GM21717 (cell line): ENCODE measurements around the gene CDC25A.

Experiments
- ATAC-seq: cut with Tn5 transposase; IDR thresholded peaks from one replicate; pipeline ENCODE4 v1.9.1; 2021; ENCODE audit warnings: mild to moderate bottlenecking, moderate library complexity; ENCODE audit not compliant: unreplicated experiment

The CDC25A gene

GRCh38 chr3:48199117-48199516 lies 10.9 kb upstream of the CDC25A start:
- no peak for ATAC-seq

DNA sequence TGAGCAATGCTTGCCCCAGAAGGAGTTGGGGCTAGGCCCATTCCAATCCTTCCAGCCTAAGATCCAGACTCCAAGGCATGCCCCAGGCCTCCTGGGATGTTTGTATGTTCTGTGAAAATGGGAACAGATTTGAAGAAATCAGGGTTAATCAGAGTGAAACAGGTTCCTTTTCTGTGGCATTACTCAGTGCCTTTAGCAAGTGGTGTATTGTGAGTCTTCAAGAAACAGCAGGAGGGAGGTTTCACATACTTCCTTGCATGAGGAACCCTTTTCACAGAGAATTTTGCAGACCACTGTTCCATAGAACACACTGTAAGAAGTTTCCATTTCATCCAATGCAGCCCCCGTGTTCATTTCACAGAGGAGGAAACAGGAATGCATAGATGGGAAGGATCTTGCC lies 8.4 kb upstream of the CDC25A start:
- no peak for ATAC-seq

DNA sequence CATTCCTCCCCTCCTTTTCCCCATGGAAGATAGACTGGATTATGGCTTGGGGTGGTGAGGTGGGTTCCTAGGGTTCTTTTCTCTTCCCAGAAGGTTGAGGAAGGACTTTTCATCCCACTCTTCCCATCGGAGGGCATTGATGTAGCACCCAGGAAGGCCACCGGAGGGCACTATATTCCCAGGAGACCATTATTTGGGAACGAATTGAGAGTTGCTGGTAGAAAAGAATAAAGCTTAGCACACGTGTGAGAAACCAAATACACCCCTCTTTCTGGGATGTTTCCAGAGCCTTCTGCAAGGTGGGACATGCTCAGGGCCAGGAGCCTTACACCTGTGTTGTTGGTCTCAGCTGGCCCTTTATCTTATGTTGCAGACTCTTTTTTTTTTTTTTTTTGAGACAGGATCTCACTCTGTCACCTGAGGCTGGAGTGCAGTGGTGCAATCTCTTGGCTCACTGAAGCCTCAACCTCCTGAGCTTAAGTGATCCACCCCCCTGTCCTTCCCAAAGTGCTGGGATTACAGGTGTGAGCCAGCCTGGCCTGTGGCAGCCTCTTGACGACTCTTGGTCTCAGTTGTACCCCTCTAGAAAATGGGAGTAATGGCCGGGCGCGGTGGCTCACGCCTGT lies 6.3 kb upstream of the CDC25A start:
- ATAC-seq, result no peak

- ATAC-seq, result no peak
These were observed 2.7 kb upstream of the CDC25A start for GRCh38 chr3:48190911-48191310.

DNA sequence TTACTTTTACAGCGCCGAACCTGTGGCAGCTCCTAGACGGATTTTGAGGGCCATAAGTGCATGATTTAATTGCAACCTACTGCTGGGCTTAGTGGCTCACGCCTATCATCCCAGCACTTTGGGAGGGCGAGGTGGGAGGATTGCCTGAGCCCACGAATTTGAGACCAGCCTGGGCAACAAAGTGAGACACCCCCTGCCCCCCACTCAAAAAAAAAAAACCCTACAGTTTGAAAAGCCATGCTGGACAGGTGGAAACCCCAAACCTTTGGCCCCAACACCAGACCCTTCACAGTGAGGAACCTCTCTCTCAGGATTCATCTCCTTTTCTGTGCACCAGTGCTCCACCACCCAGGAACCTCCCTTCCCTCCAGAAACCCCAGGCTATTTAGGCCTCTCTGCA lies 1.1 kb upstream of the CDC25A start:
- no peak for ATAC-seq

DNA sequence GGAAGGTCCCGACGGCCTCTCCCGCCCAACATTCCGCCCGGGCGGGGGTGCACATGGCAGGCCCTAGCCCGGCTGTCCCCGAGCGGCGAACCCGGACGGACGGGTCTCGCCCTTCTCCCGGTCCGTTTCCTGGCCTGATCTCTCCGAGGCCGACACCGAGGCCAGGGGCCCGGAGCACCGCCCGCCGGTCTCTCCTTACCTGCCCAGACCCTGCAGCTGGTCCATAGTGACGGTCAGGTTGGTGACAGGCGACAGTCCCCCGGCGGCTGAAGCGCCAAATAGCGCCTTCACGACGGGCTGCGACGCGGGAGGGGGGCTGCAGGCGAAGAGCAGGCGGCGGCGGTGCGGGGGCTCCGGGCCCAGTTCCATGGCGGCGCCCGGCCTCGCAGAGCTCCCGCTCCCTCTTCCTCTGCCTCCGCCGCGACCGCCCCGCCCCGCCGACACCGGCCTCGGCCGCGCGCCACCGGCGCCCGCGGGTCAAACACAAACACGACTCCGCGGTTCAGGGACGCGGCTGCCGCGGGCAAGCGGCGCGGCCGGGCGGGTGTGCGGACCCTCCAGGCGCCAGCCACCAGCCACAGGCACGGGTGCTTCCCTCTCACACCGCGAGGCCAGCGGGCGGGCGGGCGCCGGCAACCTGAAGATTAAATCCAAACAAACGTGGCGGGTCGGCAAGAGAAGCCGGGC lies 495 bp downstream of the CDC25A start:
- peak; percentile 30 for ATAC-seq

- no peak for ATAC-seq
These were observed 977 bp downstream of the CDC25A start for GRCh38 chr3:48187301-48187578.

DNA sequence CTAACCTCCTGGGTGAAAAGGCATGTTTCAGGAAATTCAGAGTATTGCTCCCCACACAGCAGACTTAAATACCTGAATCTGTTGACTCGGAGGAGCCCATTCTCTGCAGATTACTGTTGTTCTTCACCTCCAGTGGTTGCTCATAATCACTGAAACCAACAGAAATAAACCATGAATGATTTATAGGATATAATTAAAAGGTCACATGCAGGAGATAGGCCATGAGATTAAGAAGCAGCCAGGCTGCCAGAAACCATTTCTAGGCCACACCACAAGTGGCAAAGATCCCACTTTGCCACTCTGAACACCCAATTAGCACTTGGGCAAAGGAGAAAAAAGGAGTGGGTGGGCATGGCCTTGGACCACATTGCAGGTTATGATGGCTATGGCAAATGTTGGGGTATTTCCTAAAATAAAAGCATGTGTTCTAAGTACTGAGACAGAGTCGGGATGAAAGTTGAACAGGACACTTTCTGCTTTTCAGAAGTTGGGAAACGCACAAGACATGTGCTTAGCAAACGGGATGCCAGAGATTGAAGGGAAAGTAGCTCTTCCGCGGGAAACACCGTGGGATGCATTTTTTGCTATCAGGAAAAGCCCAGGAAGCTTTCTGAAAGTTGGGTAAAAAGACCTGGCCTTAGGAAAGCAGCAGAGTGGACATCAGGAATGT lies 1.5 kb downstream of the CDC25A start:
- no peak for ATAC-seq

GRCh38 chr3:48185129-48185528 lies 3.1 kb downstream of the CDC25A start:
- ATAC-seq, result no peak

DNA sequence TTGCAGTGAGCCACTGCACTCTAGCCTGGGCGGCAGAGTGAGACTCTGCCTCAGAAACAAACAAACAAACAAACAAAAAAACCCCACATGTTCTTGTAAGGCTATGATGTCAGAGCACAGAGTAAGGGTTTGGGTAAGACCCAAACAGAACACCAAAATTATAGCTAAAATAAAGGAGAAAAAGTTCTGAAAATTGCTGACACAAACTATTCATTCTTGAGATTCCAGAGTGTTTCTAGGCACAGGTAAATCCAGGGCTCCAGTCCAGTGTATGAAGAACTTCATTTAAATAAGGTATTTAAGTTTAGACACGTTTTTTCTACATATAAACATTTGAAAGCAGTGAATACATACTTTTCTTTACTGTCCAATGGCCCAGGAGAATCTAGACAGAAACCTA lies 3.9 kb downstream of the CDC25A start:
- ATAC-seq, result no peak

DNA sequence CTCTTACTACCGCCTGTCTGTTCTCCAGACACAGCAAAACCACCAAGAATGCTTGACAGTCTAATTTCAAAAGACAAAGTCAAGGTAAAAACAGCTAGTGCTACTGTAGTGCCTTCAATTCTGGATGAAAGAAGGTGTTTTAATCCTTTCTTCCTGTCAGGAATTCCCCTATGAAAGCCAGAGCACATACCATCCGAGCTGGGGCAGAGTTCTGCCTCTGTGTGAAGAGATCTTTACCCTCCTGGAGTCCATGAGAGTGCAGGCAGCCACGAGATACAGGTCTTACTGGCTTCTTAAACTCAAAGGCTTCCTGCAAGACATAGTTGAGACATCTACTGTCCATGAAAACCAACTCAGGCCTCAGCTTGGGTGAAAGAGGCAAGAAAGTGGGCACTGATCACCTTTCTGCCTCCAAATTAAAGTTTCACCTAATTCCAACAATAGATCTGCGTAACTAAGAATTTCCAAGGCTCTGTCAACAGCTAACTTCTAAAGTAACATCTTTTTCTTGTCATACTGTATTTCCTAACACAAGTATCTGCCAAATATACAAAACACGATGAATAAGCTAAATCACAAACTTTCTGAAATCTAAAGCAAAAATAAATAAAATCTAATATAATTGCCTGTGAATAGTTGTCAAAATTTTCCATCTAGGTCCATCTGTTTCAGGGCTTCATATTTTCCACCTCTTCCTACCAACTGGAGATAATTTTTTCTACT lies 7.5 kb downstream of the CDC25A start:
- ATAC-seq, result no peak

DNA sequence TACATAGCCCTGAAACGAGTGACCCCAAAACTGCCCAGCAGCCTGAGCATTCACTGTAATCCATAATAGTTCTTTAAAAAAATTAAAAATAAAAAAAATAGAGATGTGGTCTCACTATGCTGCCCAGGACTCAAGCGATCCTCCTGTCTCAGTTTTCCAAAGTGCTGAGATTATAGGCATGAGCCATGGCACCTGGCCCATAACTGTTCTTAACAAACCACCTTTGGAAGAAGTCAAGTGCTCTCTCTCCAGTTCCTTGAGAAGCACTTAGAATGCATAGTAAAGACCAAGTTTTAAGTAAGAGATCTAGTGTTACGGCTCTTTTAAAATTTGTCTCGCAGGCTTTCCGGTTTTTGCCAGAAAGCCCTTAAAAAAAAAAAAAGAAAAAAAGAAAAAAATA lies 8.2 kb downstream of the CDC25A start:
- ATAC-seq, result no peak

- no peak for ATAC-seq
These were observed 10.1 kb downstream of the CDC25A start for GRCh38 chr3:48178072-48178471.

- ATAC-seq, result no peak
These were observed 30.3 kb downstream of the CDC25A start for GRCh38 chr3:48157950-48158376.

- no peak for ATAC-seq
These were observed 30.9 kb downstream of the CDC25A start for GRCh38 chr3:48157202-48157840.

GRCh38 chr3:48156163-48156562 lies 32.1 kb downstream of the CDC25A start:
- no peak for ATAC-seq

- no peak for ATAC-seq
These were observed 33.1 kb downstream of the CDC25A start for GRCh38 chr3:48155122-48155521.

DNA sequence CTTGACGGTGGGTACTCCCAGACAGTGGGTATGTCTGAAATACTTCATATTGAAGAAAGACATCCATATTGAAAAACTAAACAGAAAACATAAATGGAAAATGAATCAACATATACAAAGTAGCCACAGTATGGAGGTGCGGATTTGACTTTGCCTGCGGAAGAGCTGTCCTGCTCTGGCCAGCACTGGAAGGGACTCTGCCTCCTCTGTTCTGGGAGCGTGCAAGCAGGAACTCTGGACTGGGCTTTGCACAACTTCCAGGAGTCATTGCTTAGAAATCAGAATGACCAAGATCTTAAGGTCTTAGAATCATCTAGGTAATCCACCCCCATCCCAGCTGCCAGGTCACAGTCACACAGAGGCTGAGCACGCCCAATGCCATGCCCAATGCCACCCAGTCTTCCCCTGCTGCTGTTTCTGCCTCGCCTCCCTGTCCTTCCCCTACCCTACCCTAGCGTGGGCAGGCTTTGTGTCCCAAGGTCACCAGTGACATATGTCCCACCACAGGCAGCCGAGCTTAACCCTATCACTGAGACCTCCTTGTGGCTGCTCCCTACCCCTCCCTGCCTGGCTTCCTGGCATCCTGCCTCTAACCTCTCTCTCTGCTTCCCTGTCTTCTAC lies 36.3 kb downstream of the CDC25A start:
- no peak for ATAC-seq

DNA sequence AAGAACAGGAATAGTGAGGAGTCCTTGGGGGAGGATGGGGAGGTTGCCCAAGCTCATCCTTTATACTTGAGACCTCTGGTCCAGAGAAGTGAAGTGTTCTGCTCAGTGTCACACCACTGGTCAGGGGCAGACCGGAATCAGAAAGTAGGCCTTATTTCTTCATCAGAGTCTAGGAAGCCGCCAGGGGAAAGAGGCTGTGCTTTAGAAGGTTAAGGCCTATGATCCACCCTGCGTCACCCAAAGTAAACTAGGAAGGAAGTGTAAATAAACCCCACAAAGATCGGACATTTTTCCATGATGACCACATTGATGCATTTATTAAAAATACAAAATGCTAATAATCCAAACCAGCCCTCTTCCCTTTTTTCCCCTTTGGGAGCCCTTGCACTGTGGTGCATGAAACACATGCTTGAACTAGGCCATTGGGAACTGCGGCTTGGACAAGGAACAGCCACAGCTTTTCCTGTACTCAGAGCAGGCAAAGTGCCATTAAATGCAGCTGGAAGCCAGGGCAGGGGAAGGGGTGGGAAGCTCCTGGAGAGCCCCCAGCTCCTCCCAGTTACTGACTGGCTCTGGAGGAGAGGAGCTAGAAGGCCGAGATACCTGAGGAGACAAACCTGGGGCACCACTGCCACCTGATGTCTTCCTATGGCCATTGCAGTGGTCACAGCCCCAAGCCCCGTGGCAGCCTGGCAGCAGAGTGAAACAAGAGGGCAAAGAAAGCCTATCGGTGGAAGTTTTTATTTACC lies 37.0 kb downstream of the CDC25A start:
- ATAC-seq, result peak; percentile 61

DNA sequence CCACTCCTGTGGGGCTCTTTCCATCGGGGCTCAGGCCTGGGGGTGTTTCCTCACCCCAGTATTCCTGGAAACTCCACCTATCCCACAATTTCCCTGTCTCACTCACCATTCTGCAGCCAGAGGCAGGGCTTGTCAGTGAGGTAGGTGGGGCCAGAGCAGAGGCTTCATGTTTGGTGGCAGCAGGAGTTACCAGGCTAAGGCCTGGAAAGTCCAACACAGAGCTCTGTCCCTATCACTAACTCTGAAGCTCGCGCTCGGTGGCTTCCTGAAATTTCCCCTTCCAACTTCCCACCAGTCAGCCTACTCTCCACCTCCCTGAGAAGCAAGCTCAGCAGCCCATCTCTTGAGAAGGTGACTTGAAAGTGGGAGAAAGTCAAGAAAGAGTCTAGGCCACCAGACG lies 44.2 kb downstream of the CDC25A start:
- ATAC-seq, result no peak
